K562 treated with DMSO at 1 percent for 48 hours (cell line): ENCODE results near the gene SLN. TPM values are rescaled to one million over a fixed set of nuclear protein-coding genes. Genes with fewer than 3 reads are reported as not detected.

ENCODE experiments used
- total RNA-seq: library from RNA; unstranded; fragments of 300-600 nt; gene quantifications from 2 replicates; pipeline ENCODE4 v1.2.3, GENCODE V29; 2022; ENCODE audit warnings: low replicate concordance; ENCODE audit errors: extremely low read depth

Gene SLN
- total RNA-seq = not detected in 2 replicates

GRCh38 chr11:107711861-107712755, at the start of gene SLN:
SLN (minus strand) TSS chr11:107712056.

Other genes with a start within 250 kb of the SLN start
- gene ALKBH8, start 146.3 kb downstream of the SLN start, total RNA-seq = not detected in 2 replicates
- not detected in 2 replicates for gene ELMOD1, start 120.9 kb downstream of the SLN start, total RNA-seq
- gene SLC35F2, start 146.7 kb upstream of the SLN start, total RNA-seq = not detected in 2 replicates
- not detected in 2 replicates for gene RAB39A, start 216.4 kb upstream of the SLN start, total RNA-seq